ENCODE measurements around the gene EVC. TPM values are rescaled to one million over a fixed set of nuclear protein-coding genes. Genes with fewer than 3 reads are reported as not detected.

The EVC gene
- total and polyA plus RNA-seq, 2 of the 8 experiments (the other 6 are each of a cell fraction or from before 2014, with no cell fraction given), result 2.6 to 9.8 TPM

- H3K4me2 ChIP-seq (ENCODE audit: insufficient read depth in 1 of 2, low read depth in 2 of 2, low read length in 2 of 2), result no peak overlapping the region
- peaks cover 3% of the 10 kb centered on the region; the same call in 1 of the 2 replicates for H3K79me1 ChIP-seq (ENCODE audit: low read depth, low read length)
- H2BK5ac ChIP-seq (ENCODE audit: low read depth, low read length), result no peak overlapping the region
- FAIRE-seq (no peak), DNase-seq (ENCODE audit: low read depth in 1 of 2, low spot score in 2 of 2) (no peak)
- no peaks in the 10 kb centered on the region for H3K79me2 ChIP-seq (ENCODE audit: control insufficient read depth in 1 of 2, insufficient read depth in 2 of 2, low read length in 2 of 2)
- no peak overlapping the region for H3K4ac ChIP-seq (replicated peaks; ENCODE audit: insufficient read length, low read depth, low read length)
- no peak overlapping the region for H3K23ac ChIP-seq (ENCODE audit: insufficient read length)
- H3K27ac ChIP-seq (ENCODE audit: low read depth, low read length), result no peak overlapping the region; the same call in 1 of the 2 replicates
- no peak overlapping the region for H2BK12ac ChIP-seq (ENCODE audit: low read depth, low read length)
- H3K23me2 ChIP-seq (ENCODE audit: low read depth, low read length), result no peaks in the 10 kb centered on the region
- no peak overlapping the region for H2BK20ac ChIP-seq (ENCODE audit: low read length)
- no peaks in the 10 kb centered on the region for H3K9me3 ChIP-seq (ENCODE audit: insufficient read depth in 2 of 2, low read depth in 1 of 2, low read length in 1 of 2)
- H2AK5ac ChIP-seq (ENCODE audit: low read depth, low read length), result no peak overlapping the region
- WGBS, 2 experiments (ENCODE audit: extremely low coverage in 1 of 2, insufficient coverage in 1 of 2, insufficient read length in 1 of 2, insufficient replicate concordance in 2 of 2, low coverage in 1 of 2, low lambda C conversion rate in 2 of 2, missing lambda C conversion rate in 1 of 2), result 90% methylated on average over 7 of the region's 7 CpGs; no CpG with 5 or more reads in 1 of the 2 experiments
- H3K56ac ChIP-seq (replicated peaks; ENCODE audit: insufficient read length, low read depth, low read length), result no peak overlapping the region
- no peak overlapping the region for H2AFZ ChIP-seq (ENCODE audit: low read length)
- H3K4me3 ChIP-seq (ENCODE audit: extremely low read depth in 1 of 4, insufficient read depth in 2 of 4, low read depth in 3 of 4, low read length in 4 of 4), result no peak overlapping the region
- H4K91ac ChIP-seq (replicated peaks; ENCODE audit: insufficient read length, low read length), result no peak overlapping the region
- peaks cover 2 to 20% (median 8%) of the 10 kb centered on the region in 4 experiments; a peak in 5 of 8 replicates for H3K36me3 ChIP-seq (ENCODE audit: control insufficient read depth in 2 of 4, insufficient read depth in 4 of 4, low read length in 3 of 4)
- no peak overlapping the region for H3K9ac ChIP-seq (replicated peaks in 1 of 4; ENCODE audit: extremely low read depth in 1 of 4, low read depth in 3 of 4, low read length in 3 of 4)
- no peaks in the 10 kb centered on the region; a peak in 1 of 7 replicates for H3K27me3 ChIP-seq (replicated peaks in 1 of 4; ENCODE audit: control insufficient read depth in 3 of 4, extremely low read depth in 1 of 4, insufficient read depth in 3 of 4, low read length in 3 of 4)
- ChIA-PET POLR2A (ENCODE audit: partially characterized antibody) (no interaction called here), CTCF (ENCODE audit: partially characterized antibody) (interaction anchor here (0.6 to 2.6 kb wide), 10 partner anchors 9 to 355 kb away, joined by 3 to 36 read pairs (median 4); no protein-coding TSS in a partner anchor)
- no peak overlapping the region for H3K18ac ChIP-seq (ENCODE audit: extremely low read depth, low read length)
- H3K4me1 ChIP-seq (replicated peaks in 1 of 4; ENCODE audit: control insufficient read depth in 3 of 4, insufficient read depth in 4 of 4, low read length in 3 of 4), result no peaks in the 10 kb centered on the region; a peak in 1 of 7 replicates
- no peak overlapping the region for H2BK120ac ChIP-seq (replicated peaks; ENCODE audit: low read depth, low read length)
- no peak overlapping the region for H4K5ac ChIP-seq (ENCODE audit: insufficient read length, low read depth, low read length)
- H3K14ac ChIP-seq (ENCODE audit: insufficient read length), result no peak overlapping the region
- H4K8ac ChIP-seq (ENCODE audit: extremely low read depth, insufficient read depth, low read length), result no peak overlapping the region
- H4K20me1 ChIP-seq (replicated peaks in 1 of 2; ENCODE audit: control insufficient read depth in 1 of 2, insufficient read depth in 2 of 2, low read length in 2 of 2), result peaks cover 0 to 11% of the 10 kb centered on the region in 2 experiments
- no peak for TF ChIP-seq EGR1 (IDR thresholded peaks at IDR 0.05; ENCODE audit: borderline replicate concordance, low read depth, low read length)
- H2BK15ac ChIP-seq (ENCODE audit: low read length), result no peak overlapping the region
Observed at GRCh38 chr4:5813882-5814255, 102.9 kb downstream of the EVC start.

Measured in H1 (cell line).